ENCODE results near the gene GNB4.

GNB4 gene

GRCh38 chr3:179436517-179436916 lies 14.8 kb downstream of the GNB4 start:
- DNase-seq (ENCODE audit: low spot score) = no peak

GRCh38 chr3:179432451-179432850 lies 18.8 kb downstream of the GNB4 start:
- DNase-seq (ENCODE audit: low spot score) = no peak

GRCh38 chr3:179432021-179432420 lies 19.2 kb downstream of the GNB4 start:
- peak; percentile 72 for DNase-seq (ENCODE audit: low spot score)

- no peak for DNase-seq (ENCODE audit: low spot score)
These were observed 20.9 kb downstream of the GNB4 start for GRCh38 chr3:179430277-179430870.

GRCh38 chr3:179428876-179429548 lies 22.3 kb downstream of the GNB4 start:
- no peak for DNase-seq (ENCODE audit: low spot score)

GRCh38 chr3:179425075-179425474 lies 26.2 kb downstream of the GNB4 start:
- DNase-seq (ENCODE audit: low spot score) = no peak

- peak; percentile 58 for DNase-seq (ENCODE audit: low spot score)
These were observed 29.8 kb downstream of the GNB4 start for GRCh38 chr3:179421500-179421899.

- no peak for DNase-seq (ENCODE audit: low spot score)
These were observed 32.7 kb downstream of the GNB4 start for GRCh38 chr3:179418610-179419009.

GRCh38 chr3:179416681-179417080 lies 34.6 kb downstream of the GNB4 start:
- no peak for DNase-seq (ENCODE audit: low spot score)

GRCh38 chr3:179415377-179415776 lies 35.9 kb downstream of the GNB4 start:
- DNase-seq (ENCODE audit: low spot score) = no peak

- no peak for DNase-seq (ENCODE audit: low spot score)
These were observed 36.5 kb downstream of the GNB4 start for GRCh38 chr3:179414804-179415203.

- DNase-seq (ENCODE audit: low spot score) = no peak
These were observed 40.3 kb downstream of the GNB4 start for GRCh38 chr3:179410999-179411398.

- DNase-seq (ENCODE audit: low spot score) = no peak
These were observed 40.9 kb downstream of the GNB4 start for GRCh38 chr3:179410331-179410730.

- DNase-seq (ENCODE audit: low spot score) = no peak
These were observed 47.0 kb downstream of the GNB4 start for GRCh38 chr3:179404307-179404706.

GRCh38 chr3:179402963-179403362 lies 48.3 kb downstream of the GNB4 start:
- DNase-seq (ENCODE audit: low spot score) = no peak

- DNase-seq (ENCODE audit: low spot score) = no peak
These were observed 49.7 kb downstream of the GNB4 start for GRCh38 chr3:179401561-179401960.

GRCh38 chr3:179398574-179399231 lies 52.6 kb downstream of the GNB4 start:
- DNase-seq (ENCODE audit: low spot score) = no peak

- DNase-seq (ENCODE audit: low spot score) = no peak
These were observed 59.4 kb downstream of the GNB4 start for GRCh38 chr3:179391906-179392305.

GRCh38 chr3:179376474-179376873 lies 74.8 kb downstream of the GNB4 start:
- DNase-seq (ENCODE audit: low spot score) = no peak

GRCh38 chr3:179375091-179375999 lies 75.9 kb downstream of the GNB4 start:
- no peak for DNase-seq (ENCODE audit: low spot score)

- DNase-seq (ENCODE audit: low spot score) = no peak
These were observed 77.3 kb downstream of the GNB4 start for GRCh38 chr3:179373938-179374337.

- DNase-seq (ENCODE audit: low spot score) = no peak
These were observed 81.6 kb downstream of the GNB4 start for GRCh38 chr3:179369621-179370020.

Measured in globus pallidus (tissue), 1 donor.